DND-41 (cell line): ENCODE results near the gene GSE1.

Source experiments
- ATAC-seq: fragments of 200-7000 bp; cut with Tn5 transposase; 3 replicates; pipeline ENCODE4 v1.9.1; 2021; ENCODE audit warnings: low read depth; ENCODE audit not compliant: insufficient read depth
- DNase-seq: peaks from one replicate; pipeline ENCODE4 v3.0.0-alpha.2; 2020
- H2AFZ ChIP-seq: 2 replicates; pipeline ENCODE4 v1.6.0; 2012; ENCODE audit warnings: low read depth, low read length
- H3K27ac ChIP-seq: 2 replicates; pipeline ENCODE4 v1.5.1; 2012; ENCODE audit warnings: low read length, inconsistent platforms
- H3K27me3 ChIP-seq: fragments of 200-600 bp; sonication (generic); 2 replicates; pipeline ENCODE4 v1.6.0; 2012; ENCODE audit warnings: low read length, mild to moderate bottlenecking, inconsistent platforms; ENCODE audit not compliant: insufficient read depth, poor library complexity
- H3K36me3 ChIP-seq: 2 replicates; pipeline ENCODE4 v1.5.1; 2012; ENCODE audit warnings: low read length, inconsistent platforms; ENCODE audit not compliant: insufficient read depth
- H3K4me1 ChIP-seq: 2 replicates; pipeline ENCODE4 v1.5.1; 2012; ENCODE audit warnings: mild to moderate bottlenecking, low read length; ENCODE audit not compliant: insufficient read depth
- H3K4me2 ChIP-seq: 2 replicates; pipeline ENCODE4 v1.6.0; 2012; ENCODE audit warnings: mild to moderate bottlenecking, moderate library complexity, low read length, inconsistent platforms; ENCODE audit not compliant: insufficient read depth
- H3K4me3 ChIP-seq, 2 experiments: fragments of 200-600 bp in 1 of 2; shearing (Covaris generic) in 1 of 2; 2 replicates each; pipeline ENCODE4 v1.5.1; 2012 to 2016; ENCODE audit warnings: inconsistent platforms in 2 of 2, low read length in 2 of 2, mild to moderate bottlenecking in 2 of 2, low read depth in 1 of 2, moderate library complexity in 1 of 2
- H3K79me2 ChIP-seq: 2 replicates; pipeline ENCODE4 v1.6.0; 2012; ENCODE audit warnings: low read length, inconsistent platforms; ENCODE audit not compliant: insufficient read depth
- H3K9ac ChIP-seq: 2 replicates; pipeline ENCODE4 v1.6.0; 2012; ENCODE audit warnings: low read depth, mild to moderate bottlenecking, inconsistent platforms, low read length, moderate library complexity
- H3K9me3 ChIP-seq: 2 replicates; pipeline ENCODE4 v1.5.1; 2012; ENCODE audit warnings: low read length, moderate library complexity, mild to moderate bottlenecking, inconsistent platforms; ENCODE audit not compliant: insufficient read depth, severe bottlenecking
- H4K20me1 ChIP-seq: 2 replicates; pipeline ENCODE4 v1.6.0; 2012; ENCODE audit warnings: low read length; ENCODE audit not compliant: insufficient read depth
- CTCF ChIP-seq: IDR thresholded peaks from 2 replicates; pipeline ENCODE4 v1.5.1; 2012; ENCODE audit warnings: borderline replicate concordance, low read length, moderate library complexity, mild to moderate bottlenecking; ENCODE audit not compliant: poor library complexity, severe bottlenecking; ENCODE audit errors: extremely low read depth
- EZH2 ChIP-seq: IDR thresholded peaks from 3 replicates; pipeline ENCODE4 v1.6.1; 2012; ENCODE audit warnings: borderline replicate concordance, low read depth, mild to moderate bottlenecking, moderate library complexity, low read length, inconsistent platforms; ENCODE audit not compliant: severe bottlenecking

The GSE1 gene

GRCh38 chr16:85646358-85646907, 33.3 kb downstream of the GSE1 start:
- Histone ChIP-seq H3K9me3 (no peaks in the 10 kb centered on the region), H3K4me1 (no peaks in the 10 kb centered on the region), H2AFZ (no peak overlapping the region), H3K4me2 (no peak overlapping the region), H3K4me3 (no peak overlapping the region), H3K27ac (no peak overlapping the region), H4K20me1 (peaks cover 85% of the 10 kb centered on the region), H3K9ac (no peak overlapping the region), H3K36me3 (peaks cover 49% of the 10 kb centered on the region), H3K79me2 (peaks cover 46% of the 10 kb centered on the region), H3K27me3 (no peaks in the 10 kb centered on the region)
- DNase-seq, result no peak
- TF ChIP-seq EZH2, result no peak
- no peak for TF ChIP-seq CTCF
- ATAC-seq, result no peak

GRCh38 chr16:85646976-85647375, 33.9 kb downstream of the GSE1 start:
- Histone ChIP-seq H3K4me3 (no peak overlapping the region), H3K36me3 (peaks cover 49% of the 10 kb centered on the region), H3K4me1 (no peaks in the 10 kb centered on the region), H2AFZ (no peak overlapping the region), H3K27ac (no peak overlapping the region), H3K9me3 (no peaks in the 10 kb centered on the region), H3K27me3 (no peaks in the 10 kb centered on the region), H4K20me1 (peaks cover 85% of the 10 kb centered on the region), H3K9ac (no peak overlapping the region), H3K79me2 (peaks cover 41% of the 10 kb centered on the region), H3K4me2 (no peak overlapping the region)
- TF ChIP-seq CTCF (no peak), EZH2 (no peak)
- DNase-seq (no peak), ATAC-seq (no peak)

- no peaks in the 10 kb centered on the region for H3K4me1 ChIP-seq
- H3K27ac ChIP-seq, result no peak overlapping the region
These were observed 35.1 kb downstream of the GSE1 start for GRCh38 chr16:85648070-85648714.

More at GRCh38 chr16:85648070-85648714, 35.1 kb downstream of the GSE1 start:
- DNase-seq (no peak), ATAC-seq (no peak)
- H4K20me1 ChIP-seq, result peaks cover 79% of the 10 kb centered on the region
- H3K4me2 ChIP-seq, result no peak overlapping the region
- H3K4me3 ChIP-seq, result no peak overlapping the region
- H2AFZ ChIP-seq, result no peak overlapping the region
- H3K27me3 ChIP-seq, result no peaks in the 10 kb centered on the region
- H3K36me3 ChIP-seq, result peaks cover 53% of the 10 kb centered on the region
- H3K79me2 ChIP-seq, result peaks cover 30% of the 10 kb centered on the region
- H3K9me3 ChIP-seq, result no peaks in the 10 kb centered on the region
- TF ChIP-seq CTCF (no peak), EZH2 (no peak)
- no peak overlapping the region for H3K9ac ChIP-seq
